Activated CD4-positive, alpha-beta T cell treated with anti-CD3 and anti-CD28 coated beads, Interleukin-10, Interleukin-2, amounts not matched to agents 100 ng/mL and 50 ng/mL, durations not matched to agents 16 hours and 8 hours (primary cell): ENCODE data around the gene GLOD4.
"Not testable (repeated sequence)": the region's sequence is repeated elsewhere in the genome, so short reads cannot be mapped to it uniquely, and the experiment has no call there.

Source experiments
- DNase-seq: peaks from one replicate; pipeline ENCODE4 v3.0.0-alpha.2; 2020

Gene GLOD4

GRCh38 chr17:781805-782731, at the start of gene GLOD4, which contains the start of gene MRM3:
GLOD4 (minus strand) TSS chr17:782280; CDS start chr17:782255, 25 bp downstream.
MRM3 (plus strand) TSS chr17:782353; CDS start chr17:782379, 26 bp downstream.
- DNase-seq = peak; percentile 95

- DNase-seq = no peak
These were observed 48.9 kb upstream of the GLOD4 start for GRCh38 chr17:830950-831349.

GRCh38 chr17:830381-830780, 48.3 kb upstream of the GLOD4 start:
- DNase-seq = no peak

- DNase-seq = not testable (repeated sequence)
These were observed 47.5 kb upstream of the GLOD4 start for GRCh38 chr17:829614-830013.

GRCh38 chr17:828761-829160, 46.7 kb upstream of the GLOD4 start:
- DNase-seq = no peak

- no peak for DNase-seq
These were observed 44.7 kb upstream of the GLOD4 start for GRCh38 chr17:826778-827177.

GRCh38 chr17:825216-825615, 43.1 kb upstream of the GLOD4 start:
- no peak for DNase-seq

- no peak for DNase-seq
These were observed 42.3 kb upstream of the GLOD4 start for GRCh38 chr17:824378-824777.

GRCh38 chr17:823501-823902, 41.4 kb upstream of the GLOD4 start:
- no peak for DNase-seq

GRCh38 chr17:819251-819650, 37.2 kb upstream of the GLOD4 start:
- DNase-seq = no peak

- DNase-seq = no peak
These were observed 32.3 kb upstream of the GLOD4 start for GRCh38 chr17:814371-814770.

- DNase-seq = no peak
These were observed 30.6 kb upstream of the GLOD4 start for GRCh38 chr17:812638-813204.

GRCh38 chr17:811051-811784, 29.1 kb upstream of the GLOD4 start:
- DNase-seq = no peak

- DNase-seq = no peak
These were observed 25.6 kb upstream of the GLOD4 start for GRCh38 chr17:807523-808294.

GRCh38 chr17:806781-807522, 24.9 kb upstream of the GLOD4 start:
- no peak for DNase-seq

- DNase-seq = no peak
These were observed 24.3 kb upstream of the GLOD4 start for GRCh38 chr17:806346-806745.

GRCh38 chr17:805886-806285, 23.8 kb upstream of the GLOD4 start:
- DNase-seq = not testable (repeated sequence)

GRCh38 chr17:804541-805435, 22.7 kb upstream of the GLOD4 start:
- no peak for DNase-seq

GRCh38 chr17:802901-803881, 21.1 kb upstream of the GLOD4 start:
- DNase-seq = no peak

GRCh38 chr17:802481-802880, 20.4 kb upstream of the GLOD4 start:
- no peak for DNase-seq
